Loucy (cell line): ENCODE results near the gene PHKB.

Experiments
- CTCF ChIP-seq: fragments of 200-600 bp; sonication (generic); conservative IDR thresholded peaks from 2 replicates; pipeline ENCODE4 v1.5.1; 2014; ENCODE audit warnings: mild to moderate bottlenecking, antibody characterized with exemption, low read length
- EZH2phosphoT487 ChIP-seq: fragments of 200-600 bp; IDR thresholded peaks from 2 replicates; pipeline ENCODE4 v1.6.1; 2018; ENCODE audit warnings: antibody characterized with exemption, mild to moderate bottlenecking, moderate library complexity, borderline replicate concordance

GRCh38 chr16:47470810-47471209, 9.7 kb downstream of the PHKB start:
- no peak for TF ChIP-seq CTCF
- no peak for TF ChIP-seq EZH2phosphoT487
